HG02798 (cell line): ENCODE results near the gene DHX15.
"Not testable (repeated sequence)": the region's sequence is repeated elsewhere in the genome, so short reads cannot be mapped to it uniquely, and the experiment has no call there.

Source experiments
- ATAC-seq: cut with Tn5 transposase; IDR thresholded peaks from one replicate; pipeline ENCODE4 v1.9.1; 2021; ENCODE audit warnings: mild to moderate bottlenecking; ENCODE audit not compliant: unreplicated experiment, poor library complexity

DHX15 gene

DNA sequence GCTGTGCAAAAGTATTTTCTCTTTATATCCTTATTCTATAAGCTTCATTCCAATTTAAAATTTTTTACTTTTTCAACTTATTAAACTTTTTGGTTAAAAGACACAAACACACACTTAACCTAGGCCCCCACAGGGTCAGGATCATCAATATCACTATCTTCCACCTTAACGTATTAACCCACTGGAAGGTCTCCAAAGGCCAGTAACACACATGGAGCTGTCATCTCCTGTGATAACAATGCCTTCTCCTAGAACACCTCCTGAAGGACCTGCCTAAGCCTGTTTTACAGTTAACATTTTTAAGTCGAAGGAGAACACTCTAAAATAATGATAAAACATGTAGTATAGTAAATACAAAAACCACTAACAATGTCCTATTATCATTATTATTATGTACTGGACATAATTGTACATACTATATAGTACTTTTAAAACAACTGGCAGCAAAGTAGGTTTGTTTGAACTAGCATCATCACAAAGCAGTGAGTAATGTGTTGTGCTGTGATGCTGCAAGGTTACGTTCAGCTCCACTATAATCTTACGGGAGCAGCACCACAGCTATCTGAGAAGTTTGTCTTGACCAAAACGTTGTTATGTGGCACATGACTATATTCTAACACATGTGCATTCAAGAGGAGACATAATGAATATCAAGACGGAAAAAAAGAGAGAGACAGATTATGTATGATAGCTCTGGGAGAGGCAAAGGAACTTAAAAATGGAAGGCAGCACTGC is 33.7 kb downstream of the DHX15 start:
- ATAC-seq: no peak

DNA sequence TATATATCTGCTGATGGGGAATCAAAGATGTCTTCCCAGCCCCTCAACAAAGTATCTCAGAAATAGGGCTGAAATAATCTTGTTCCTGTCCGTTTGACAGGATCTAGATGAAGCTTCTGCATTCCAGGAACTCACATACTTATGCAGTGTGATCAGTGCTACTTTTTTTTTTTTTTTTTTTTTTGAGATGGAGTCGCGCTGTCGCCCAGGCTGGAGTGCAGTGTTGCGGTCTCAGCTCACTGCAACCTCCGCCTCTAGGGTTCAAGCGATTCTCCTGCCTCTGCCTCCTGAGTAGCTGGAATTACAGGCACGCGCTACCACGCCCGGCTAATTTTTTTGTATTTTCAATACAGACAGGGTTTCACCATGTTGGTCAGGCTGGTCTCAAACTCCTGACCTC is 36.4 kb downstream of the DHX15 start:
- no peak for ATAC-seq

DNA sequence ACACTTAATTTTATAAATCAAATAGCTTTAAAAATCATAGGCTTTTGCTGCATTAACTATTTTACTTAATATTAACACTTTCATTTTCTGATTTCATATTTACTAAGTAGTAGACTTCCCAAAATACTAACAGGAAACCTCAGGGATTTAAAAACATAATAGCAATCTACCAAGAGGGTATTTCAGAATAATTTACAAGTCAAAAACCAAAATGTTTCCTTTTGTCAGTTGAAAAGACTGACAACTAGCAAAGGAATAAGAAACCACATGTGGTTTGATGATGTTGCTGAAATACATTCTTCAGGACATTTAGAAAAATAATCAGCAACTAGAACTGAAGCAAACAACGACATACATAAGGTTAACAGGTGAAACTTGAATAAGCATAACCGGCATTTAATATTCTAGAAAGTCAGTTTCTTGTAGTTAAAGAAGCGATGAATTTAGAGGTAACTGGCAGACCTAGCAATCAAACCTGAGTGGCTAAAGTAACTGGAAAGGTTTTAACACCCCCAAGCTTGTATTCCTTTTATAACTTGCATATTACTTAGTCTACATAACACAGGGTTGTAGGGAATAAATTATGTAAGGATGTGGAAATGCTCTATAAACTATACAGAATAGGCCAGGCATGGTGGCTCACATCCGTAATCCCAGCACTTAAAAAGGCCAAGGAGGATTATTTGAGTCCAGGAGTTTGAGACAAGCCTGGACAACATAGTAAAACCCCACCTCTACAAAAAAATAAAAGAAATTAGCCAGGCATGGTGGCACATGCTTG is 40.0 kb downstream of the DHX15 start:
- no peak for ATAC-seq

DNA sequence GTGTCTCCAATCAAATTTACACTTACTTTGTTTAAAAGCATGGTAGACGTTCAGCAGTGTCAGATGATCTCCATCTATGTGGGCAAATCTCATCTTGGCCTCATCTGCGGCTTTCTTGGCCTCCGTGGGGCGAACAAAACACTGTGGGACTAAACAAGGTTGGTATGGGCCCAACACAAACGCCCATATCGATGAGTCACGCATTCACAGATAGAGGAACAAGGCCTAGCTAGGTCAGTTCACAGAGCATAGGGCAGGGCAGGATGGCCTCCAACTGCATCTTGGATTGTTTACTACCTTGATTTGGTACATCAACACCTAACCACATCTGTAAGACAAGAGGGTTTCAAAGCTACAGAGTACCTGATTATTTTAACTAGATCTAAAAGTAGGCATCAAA is 47.3 kb downstream of the DHX15 start:
- ATAC-seq: no peak

DNA sequence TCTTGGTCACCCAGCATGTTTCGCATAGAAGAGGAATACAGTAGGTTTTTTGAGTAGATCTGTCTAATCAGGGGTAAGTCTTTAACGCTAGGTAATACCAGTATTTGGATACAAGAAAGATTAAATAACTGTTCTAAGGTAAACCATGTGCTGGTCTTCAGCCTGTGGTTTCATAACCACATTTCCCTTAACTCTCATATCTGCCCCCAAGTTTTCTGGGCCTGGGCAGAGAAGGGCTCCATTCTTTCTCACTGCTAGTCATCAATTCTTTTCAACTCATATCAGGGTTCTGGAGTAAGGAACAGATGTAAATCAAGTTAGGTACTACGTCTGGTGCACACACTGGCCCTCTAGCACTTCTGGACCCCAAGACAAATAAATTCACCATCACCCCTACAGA is 49.0 kb downstream of the DHX15 start:
- ATAC-seq: no peak

DNA sequence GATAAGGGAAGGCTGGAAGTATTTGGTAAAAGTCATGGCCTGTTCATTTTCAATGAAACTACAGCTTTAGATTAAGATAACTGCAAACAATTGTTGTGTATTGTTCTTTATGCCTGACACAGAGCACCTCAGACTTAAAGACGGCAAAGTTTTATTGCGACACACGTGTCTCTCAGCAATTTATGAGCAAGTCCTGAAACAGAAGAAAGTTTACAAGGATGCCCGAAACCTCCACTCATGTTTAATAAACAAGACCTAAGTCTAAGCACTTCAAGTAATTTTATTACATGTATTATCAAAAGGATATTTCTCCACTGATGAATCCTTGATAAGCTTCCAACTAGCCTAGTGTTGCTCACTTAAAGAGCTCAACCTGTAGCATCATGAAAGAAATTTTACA is 51.0 kb downstream of the DHX15 start:
- no peak for ATAC-seq

DNA sequence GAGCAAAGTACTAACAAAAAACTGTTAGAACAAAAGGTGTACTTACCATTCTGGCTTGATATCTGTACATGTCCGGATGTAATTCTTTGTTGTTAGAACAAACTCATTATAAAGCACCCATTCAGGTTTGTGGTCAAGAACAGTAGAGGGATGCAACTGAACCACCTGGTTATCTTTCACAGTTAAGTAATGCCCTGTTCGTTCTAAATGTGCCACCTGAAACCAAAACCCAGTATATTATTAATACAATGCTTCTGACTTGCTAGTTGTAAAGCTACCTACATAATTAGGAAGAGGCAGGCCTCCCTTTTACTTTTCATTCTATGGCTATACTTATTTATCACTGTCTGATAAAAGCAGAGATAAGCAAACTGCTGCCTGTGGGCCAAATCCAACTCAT is 54.8 kb downstream of the DHX15 start:
- peak; percentile 73 for ATAC-seq

DNA sequence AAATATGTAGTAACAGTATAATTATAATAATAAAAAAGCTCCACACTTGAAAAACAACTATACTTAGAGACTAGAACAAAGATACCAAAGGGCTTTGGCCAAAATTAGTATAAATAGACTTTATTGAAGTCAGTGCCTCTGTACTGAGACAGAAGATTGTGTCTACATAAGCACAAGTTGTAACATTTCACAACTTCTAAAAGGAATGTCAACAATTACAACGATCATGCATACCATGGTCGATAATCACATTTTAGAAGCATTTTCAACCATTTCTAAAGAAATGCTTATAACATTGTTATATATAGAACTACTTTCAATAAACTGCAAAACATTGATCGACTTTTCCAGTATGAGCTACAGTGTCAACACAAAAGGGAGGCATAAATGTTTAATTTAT is 57.0 kb downstream of the DHX15 start:
- ATAC-seq: no peak

DNA sequence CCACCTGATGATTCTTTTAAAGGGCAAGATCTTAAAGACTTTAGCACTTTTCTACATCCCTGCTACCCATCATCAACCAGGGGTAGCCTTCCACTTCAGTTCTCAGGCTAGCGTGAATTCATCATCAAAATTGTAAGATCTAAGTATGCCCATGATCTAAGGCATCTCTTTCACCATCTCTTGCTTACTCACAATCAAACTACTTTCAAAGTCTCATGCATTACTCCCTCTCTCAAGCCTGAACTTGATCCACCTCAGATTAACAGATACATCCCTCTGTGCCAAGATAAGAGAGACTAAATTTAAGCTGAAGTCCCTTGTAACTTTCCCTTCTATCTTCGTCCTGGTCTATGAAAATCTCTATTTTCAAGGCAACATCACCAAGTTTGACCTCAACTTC is 62.8 kb downstream of the DHX15 start:
- ATAC-seq: no peak

DNA sequence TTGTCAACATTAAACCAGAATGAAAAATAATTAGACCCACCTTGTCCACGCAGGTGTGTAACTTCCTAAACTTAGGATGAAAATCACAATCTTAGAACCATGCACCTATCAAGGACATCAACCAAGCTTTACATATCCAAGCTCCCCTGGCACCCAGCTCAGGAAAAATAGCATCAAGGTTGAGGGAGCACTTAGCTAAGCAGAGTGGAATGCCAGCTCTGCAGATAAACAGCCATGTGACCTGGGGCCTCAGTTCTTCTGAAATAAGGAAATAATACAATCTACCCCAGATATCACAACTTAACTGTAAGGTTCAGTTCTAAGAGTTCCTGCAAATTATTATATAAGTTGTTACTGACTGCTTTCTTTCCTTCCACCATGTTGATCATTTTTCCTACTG is 64.7 kb downstream of the DHX15 start:
- no peak for ATAC-seq

DNA sequence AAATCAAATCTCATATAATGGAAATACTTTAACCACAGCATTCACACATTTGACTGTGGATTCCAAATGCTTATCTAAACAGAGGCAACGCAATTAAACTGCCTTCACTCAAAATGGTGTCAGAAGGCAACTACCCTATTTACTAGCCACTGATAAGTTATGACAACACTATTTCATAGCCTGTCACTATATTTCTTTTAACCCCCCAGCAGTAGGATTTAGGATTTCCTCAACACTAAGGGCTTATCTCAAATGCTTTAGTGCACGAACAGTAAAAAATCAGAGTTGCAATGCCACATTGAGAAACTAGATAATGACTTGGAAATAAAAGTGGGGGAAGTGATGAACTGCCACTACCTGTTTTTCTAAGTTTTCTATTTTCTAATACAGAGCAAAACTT is 66.7 kb downstream of the DHX15 start:
- no peak for ATAC-seq

DNA sequence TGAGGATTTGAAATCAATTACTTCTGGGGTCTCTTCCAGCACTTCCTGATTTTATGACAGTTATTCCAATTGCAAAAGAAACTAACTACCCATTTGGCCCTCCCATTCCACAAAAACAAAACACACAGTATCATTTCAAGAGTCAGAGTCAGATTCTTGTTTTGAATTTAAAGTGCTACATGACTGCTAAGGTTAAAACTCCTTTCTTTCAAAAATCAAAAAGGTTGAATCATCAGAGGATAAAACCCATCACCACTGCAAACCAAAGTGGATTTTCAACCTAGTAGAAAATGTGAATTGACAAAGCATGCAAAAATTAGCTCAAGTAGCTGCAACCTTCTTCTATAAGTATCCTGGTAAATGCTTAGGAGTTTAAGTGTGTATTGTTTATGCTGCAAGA is 67.4 kb downstream of the DHX15 start:
- no peak for ATAC-seq

DNA sequence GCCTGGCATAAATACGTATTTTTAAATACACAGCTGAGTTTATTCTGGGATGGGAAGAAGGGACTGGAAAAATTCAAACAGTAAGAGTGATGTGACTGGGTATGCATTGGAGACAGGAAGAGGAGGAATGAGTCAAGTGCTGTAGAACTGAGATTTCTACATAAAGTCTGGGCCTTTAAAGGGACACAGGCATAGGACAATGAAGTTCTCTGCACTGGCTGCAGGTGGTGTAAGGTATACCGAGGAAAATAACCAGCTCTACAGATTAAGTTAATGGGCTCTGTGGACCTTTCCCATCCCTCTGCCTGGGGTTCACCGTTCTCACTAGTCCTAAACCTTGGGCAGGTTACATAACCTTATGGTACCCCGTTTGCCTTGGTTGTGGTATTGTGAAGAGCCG is 68.7 kb downstream of the DHX15 start:
- ATAC-seq: no peak

DNA sequence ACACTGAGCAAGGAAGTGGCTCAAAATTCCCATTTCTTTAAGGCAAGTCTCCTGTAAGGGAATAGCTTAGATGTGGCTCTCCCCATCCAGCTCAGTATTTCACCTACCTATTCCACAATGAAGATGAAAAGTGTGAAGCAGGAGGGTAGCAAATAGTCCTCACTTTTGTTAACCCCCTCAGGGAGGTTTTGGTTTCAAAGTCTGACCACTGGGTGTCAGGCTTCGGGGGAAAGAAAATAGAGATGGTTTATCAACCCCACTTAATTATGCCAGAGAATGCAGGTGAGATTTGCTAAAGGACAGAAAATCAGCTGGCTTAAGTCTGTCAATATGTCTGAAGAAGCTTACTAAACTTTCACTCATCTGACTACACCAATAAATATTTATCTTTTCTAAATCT is 69.5 kb downstream of the DHX15 start:
- no peak for ATAC-seq

DNA sequence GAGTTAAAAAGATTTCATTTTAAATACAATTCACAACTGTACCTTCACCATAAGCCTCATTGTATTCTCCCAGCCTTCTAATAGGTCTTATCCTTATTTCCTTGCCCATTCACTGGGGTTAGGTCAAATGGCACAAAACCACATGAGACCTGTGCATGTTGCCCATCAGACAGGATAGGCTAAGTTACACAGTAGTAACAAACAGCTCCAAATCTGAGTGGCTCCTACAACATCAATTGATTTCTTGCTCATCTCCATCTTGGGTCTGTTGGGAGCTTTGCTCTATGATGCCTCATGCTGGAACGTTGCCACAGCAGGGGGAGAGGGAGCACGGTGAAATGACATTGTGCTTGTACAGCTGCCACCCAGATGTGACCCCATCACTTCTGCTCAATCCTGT is 70.6 kb downstream of the DHX15 start:
- no peak for ATAC-seq

DNA sequence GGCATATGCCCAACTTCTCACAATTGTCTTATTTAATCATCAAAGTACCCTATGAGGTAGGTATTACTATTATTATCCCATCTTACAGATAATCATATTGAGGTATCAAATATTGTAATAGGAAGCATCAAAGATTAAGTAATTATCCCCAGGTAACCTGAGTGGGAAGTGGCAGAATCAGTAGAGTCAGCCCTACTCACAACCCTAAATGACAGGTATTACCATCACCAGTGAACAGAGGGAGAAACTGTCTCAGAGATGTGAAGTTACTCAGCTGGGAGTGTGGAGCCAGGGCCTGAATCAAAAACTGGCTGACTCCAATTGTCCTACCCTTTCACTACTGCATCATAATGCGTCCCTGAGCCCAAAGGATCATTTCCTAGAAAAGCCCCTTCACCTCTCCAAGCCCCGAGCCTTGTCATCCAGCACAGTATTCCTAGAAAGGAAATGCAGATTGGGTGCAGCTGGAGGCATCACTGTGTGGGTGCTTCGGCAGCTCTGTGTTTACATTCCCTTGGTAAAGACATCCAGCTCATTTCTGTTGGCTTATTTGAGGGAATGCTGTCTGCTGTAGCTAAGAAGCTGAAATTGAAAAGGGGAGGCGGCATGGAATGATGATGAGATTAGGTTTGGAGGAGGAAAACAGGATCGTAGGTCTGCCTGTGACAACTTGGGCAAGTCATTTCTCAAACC is 72.8 kb downstream of the DHX15 start:
- no peak for ATAC-seq

DNA sequence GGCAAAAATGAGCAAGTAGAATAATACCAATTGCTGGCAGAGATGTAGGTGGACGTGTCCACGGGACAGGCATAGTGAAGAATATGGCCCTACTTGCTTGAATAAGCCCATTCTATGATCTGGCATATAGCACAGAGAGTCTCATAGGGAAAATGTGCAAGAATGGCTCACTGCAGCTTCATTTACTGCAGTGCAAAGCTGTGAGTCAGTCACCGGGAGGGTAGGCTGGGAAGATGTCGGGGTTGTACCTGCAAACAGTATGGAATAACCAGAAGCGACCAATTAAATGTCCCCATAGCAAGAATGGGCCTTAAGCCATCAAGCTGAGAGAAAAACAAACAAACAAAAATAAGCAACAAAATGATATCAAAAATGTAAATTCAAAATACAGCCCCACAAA is 74.3 kb downstream of the DHX15 start:
- ATAC-seq: no peak

DNA sequence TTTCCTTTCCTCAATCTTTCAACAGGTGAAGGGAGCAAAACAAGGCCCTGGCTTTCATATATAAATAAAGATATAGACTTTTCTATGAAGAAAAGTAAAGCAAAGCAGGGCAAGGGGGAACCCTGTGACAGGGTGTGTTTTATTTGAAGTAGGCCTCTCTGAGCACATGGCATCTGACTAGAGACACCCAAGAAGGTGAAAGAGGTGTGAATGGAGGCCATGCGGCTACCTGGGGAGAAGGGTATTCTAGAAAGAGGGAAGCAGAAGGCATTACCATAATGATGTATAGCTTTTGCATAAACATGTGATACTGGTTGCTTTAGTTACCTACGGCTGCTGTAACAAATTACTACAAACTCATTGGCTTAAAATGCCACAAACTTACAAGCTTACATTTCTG is 75.8 kb downstream of the DHX15 start:
- no peak for ATAC-seq

DNA sequence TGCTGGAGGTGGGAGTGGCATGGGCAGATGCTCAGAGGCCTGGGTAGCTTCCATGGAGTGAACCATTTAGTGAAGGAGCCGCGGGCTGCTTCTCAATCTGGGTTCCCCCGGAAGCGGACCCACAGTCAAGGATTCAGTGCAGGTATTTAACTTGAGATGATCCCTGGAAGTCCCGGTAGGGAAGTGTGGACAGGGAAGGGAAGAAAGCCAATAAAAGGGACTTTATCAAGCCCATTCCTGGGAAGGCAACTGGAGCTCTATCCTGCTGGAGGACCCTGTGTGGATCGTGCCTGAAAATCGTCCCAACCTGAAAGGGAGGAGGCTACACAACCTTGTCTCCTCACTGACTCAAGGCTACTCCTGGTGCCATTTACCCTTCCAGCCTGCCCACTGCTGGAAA is 76.9 kb downstream of the DHX15 start:
- ATAC-seq: no peak

DNA sequence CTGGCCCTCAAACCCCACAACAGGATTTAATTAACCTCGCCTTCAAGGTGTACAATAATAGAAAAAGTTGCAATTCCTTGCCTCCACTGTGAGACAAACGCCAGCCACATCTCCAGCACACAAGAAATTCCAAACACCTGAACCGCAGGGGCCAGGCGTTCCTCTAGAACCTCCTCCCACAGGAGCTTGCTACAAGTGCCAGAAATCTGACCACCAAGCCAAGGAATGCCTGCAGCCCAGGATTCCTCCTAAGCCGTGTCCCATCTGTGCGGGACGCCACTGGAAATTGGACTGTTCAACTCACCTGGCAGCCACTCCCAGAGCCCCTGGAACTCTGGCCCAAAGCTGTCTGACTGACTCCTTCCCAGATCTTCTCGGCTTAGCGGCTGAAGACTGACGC is 81.3 kb downstream of the DHX15 start:
- not testable (repeated sequence) for ATAC-seq

DNA sequence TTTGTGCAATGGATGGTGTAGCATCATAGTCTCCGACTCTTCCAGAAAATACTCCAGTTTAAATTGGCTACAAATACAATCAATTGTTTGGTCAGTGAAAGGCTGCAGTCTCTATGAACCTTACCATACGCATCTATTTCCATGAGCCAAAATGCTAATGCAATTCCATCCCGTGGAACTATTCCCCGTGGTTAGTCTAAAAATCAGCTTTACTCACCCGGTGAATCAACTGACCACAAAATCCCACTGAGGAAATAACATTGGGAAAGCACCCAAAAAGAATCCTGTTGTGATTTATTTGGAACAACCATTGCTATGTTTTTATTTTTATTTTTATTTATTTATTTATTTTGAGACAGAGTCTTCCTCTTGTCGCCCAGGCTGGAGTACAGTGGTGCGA is 87.1 kb downstream of the DHX15 start:
- ATAC-seq: no peak
